Measurements from ENCODE around the gene MTG2.

DNA sequence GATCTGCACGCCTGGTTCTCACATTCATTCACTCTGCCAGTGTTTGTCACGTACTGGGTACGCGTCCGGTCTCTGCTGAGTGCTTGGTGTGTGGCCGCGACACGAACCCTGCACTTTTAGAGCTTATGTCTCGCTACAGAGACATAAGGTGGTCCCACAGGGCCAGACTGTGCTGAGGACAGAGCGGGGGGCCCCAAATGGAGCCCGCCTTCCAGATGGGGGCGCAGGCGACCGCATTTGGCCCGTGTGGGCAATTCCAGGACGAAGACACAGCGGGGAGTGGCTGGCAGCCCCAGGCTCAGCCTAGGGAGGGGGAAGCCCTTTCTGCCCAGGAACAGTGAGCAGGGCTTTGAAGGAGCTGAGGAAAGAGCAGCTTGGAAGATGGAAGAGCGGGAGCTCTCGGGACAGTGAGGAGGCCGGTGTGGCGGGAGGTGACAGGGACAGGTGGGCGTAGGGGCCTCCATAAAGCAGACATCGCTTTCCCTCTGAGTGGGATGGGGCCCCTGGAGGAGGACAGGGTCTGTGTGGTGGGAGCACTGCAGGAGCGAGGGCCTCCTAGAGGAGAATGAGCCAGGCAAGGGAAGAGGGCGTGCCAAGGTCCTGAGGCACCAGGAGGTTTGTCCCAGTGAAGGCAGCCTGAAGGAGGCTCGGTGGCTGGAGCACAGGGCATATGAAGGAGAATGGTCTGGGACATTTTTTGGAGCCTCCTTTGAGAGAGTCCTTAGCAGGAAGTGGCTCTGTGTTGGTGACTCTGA lies 7.8 kb upstream of the MTG2 start:
- no peak for TF ChIP-seq CTCF (IDR thresholded peaks at IDR 0.05; ENCODE audit: low read depth, low read length, poor library complexity, severe bottlenecking)
- TF ChIP-seq EZH2phosphoT487 (IDR thresholded peaks at IDR 0.05; ENCODE audit: borderline replicate concordance, low read length), result no peak
